ENCODE results near the gene ZNF280B.
"Not testable (repeated sequence)": the region's sequence is repeated elsewhere in the genome, so short reads cannot be mapped to it uniquely, and the experiment has no call there.

Gene ZNF280B

DNA sequence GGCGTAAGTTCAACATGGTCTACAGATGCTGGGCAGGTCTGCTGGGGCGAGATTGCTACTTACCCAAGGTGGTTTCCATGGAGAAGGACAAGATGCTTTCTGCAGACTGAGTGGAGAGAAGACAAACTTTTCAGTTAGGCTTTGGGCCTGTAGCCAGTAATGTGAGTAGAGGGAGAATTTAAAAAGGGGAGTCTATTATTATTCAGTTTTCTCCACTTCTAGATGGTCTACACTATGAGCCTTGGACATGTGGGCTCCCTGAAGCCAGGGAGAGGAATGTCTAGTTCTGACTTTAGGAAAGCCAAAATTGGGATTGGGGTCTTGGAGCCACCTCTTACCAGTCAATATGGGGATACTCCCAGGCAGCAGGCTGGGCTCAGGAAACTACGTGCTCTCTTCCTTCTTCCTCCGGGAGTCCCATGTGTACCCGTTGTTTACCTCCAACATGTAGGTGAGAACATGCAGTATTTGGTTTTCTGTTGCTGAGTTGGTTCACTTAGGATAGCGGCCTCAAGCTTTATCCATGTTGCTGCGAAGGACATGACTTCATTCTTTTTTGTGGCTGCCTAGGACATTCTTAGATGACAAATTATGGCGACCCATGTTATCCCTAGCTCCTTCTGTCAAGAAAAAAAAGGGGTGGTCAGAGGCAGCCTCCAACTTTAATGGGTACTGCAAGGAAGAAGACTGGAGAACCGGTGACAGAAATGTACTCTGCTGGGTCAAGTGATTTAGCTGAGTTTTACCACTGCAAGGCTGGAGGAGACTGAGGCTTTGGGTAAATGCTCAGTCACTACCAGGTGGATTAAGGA, 26.3 kb upstream of the ZNF280B start:
- no peak for DNase-seq

DNA sequence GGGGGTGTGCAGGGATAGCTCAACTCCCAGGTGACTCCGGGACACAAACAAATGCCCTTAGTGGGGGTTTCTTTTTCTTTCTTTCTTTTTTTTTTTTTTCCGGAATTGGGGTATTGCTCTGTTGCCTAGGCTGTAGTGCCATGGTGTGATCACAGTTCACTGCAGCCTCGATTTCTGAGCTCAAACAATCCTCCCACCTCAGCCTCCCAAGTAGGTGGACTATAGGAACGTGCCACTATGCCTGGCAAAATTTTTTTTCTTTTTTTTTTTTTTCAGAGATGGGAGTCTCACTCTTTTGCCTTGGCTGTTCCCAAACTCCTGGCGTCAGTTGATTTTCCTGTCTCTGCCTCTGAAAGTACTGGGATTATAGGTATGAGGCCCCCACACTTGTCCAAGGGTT, 25.3 kb upstream of the ZNF280B start:
- no peak for DNase-seq

DNA sequence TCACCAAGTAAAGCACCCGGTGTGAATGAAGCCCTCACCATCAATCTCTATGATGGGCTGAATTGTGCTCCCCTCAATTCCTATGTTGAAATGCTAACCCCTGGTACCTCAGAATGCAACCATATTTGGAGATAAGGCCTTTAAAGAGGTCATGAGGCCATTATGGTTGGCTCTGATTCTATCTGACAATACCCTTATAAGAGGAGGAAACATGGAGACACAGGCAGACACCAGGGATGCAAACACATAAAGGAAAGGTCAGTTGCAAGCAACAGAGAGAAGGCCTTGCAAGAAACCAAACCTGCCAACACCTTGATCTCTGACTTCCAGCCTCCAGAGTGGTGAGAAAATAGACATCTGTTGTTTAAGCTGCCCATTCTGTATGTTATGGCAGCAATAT, 24.9 kb upstream of the ZNF280B start:
- no peak for DNase-seq

DNA sequence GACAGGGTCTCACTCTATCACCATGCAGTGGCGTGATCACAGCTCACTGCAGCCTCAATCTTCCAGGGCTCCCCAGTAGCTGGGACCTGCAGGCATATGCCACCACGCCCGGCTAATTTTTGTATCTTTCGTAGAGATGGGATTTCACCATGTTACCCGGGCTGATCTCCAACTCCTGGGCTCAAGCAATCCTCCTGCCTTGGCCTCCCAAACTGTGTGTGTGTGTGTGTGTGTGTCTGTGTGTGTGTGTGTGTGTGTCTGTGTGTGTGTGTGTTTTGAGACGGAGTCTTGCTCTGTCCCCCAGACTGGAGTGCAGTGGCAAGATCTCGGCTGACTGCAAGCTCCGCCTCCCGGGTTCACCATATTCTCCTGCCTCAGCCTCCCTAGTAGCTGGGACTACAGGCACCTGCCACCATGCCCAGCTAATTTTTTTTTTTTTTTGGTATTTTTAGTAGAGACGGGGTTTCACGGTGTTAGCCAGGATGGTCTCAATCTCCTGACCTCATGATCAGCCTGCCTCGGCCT, 24.1 kb upstream of the ZNF280B start:
- not testable (repeated sequence) for DNase-seq

DNA sequence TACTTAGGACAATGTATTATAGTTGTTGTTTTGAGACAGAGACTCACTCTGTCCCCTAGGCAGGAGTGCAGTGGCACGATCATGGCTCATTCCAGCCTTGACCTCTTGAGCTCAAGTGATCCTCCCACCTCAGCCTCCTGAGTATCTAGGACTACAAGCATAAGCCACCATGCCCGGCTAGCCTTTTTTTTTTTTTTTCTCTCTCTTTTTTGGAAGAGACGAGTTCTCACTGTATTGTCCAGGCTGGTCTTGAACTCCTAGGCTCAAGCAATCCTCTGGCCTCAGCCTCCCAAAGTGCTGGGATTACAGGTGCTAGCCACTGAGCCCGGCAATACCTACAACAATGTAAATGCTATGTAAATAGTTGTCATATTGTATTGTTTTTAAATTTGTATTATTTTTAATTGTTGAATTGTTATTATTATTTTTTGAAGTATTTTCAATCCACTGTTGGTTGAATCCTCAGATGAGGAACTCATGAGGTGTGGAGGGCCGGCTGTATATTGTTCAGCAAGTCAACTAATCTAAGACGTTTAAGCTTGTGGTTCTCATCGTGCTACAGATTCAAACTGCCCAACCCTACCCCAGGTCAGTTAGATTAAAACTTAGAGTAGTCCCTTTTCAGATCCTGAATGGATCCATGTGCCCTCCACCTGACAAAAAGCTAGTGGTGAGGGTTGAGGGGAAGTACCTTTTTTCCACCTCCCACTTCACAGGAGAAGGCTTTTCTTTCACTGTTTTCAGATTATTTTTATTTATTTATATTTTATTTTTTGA, 23.4 kb upstream of the ZNF280B start:
- no peak for DNase-seq

DNA sequence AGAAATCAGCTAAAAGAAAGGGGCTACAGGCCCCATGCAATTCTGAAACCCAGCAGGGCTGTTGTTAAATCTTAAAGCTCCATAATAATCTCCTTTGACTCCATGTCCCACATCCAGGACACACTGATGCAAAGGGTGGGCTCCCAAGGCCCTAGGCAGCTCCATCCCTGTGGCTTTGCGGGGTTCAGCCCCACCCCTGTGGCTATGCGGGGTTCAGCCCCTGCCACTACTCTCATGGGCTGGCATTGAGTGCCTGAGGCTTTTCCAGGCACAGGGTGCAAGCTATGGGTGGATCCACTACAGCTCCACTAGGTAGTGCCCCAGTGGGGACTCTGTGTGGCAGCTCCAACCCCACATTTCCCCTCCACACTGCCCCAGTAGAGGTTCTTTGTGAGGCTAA, 20.2 kb upstream of the ZNF280B start:
- no peak for DNase-seq

DNA sequence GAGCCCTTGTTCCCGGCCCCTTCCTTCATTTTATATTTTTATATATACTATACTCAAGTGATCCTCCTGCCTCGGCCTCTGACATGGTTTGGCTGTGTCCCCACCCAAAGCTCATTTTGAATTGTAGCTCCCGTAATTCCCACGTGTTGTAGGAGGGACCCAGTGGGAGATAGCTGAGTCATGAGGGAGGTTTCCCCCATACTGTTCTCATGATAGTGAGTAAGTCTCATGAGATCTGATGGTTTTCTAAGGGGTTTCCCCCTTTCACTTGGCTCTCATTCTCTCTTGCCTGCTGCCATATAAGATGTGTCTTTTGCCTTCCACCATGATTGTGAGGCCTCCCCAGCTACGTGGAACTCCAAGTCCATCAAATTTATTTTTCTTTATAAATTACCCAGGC, 18.8 kb upstream of the ZNF280B start:
- no peak for DNase-seq

DNA sequence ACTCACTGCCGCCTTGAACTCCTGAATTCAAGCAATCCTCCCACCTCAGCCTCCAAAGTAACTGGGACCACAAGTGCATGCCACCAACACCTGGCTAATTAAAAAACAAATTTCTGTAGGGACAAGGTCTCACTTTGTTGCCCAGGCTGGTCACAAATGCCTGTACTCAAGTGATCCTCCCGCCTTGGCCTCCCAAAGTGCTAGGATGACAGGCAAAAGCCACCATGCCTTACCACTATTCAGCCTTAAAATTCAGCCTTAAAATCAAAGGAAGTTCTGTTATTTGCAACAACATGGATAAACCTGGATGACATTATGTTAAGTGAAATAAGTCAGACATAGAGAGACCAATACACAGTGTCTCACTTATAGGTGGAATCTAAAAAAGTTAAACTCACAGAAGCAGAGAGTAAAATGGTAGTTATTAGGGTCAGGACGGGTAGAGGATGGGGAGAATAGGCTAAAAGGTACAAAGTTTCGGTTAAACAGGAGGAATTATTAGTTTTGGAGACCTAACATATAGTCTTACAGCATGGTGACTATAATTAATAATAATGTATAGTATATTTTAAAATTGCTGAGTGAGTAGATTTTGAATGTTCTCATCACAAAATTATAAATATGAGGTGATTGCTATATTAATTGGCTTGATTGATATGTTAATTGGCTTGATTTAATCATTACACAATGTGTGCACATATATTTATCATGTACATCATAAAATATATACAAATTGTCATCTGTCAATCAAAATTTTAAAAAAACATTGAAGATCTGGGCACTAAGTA, 17.8 kb upstream of the ZNF280B start:
- no peak for DNase-seq

DNA sequence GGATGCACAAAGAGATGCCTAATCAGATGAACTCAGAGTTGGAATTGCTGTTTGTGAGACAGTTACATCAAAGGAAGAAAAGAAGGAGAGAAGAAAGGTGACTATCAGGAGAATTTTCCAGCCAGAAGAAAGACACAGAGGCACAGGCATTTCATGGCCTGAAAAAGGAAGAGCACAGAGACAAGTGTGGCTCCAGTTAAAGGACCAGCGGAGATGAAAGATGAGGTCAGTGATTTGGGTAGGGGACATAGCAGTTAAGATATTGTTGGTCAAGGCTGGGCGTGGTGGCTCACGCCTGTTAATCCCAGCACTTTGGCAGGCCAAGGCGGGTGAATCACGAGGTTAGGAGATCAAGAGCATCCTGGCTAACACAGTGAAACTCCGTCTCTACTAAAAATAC, 15.0 kb upstream of the ZNF280B start:
- no peak for DNase-seq

DNA sequence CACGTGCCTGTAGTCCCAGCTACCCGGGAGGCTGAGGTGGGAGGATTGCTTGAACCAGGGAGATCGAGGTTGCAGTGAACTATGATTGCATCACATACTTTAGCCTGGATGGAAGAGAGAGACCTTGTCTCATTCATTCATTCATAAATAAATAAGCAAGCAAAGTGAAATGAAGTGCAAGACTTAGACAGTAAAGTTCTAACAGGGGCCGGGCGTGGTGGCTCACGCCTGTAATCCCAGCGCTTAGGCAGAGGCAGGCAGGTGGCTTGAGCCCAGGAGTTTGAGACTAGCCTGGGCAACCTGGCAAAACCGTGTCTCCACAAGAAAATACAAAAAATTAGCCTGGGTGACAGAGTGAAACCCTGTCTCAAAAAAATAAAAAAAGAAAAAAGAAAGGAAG, 13.1 kb upstream of the ZNF280B start:
- no peak for DNase-seq

DNA sequence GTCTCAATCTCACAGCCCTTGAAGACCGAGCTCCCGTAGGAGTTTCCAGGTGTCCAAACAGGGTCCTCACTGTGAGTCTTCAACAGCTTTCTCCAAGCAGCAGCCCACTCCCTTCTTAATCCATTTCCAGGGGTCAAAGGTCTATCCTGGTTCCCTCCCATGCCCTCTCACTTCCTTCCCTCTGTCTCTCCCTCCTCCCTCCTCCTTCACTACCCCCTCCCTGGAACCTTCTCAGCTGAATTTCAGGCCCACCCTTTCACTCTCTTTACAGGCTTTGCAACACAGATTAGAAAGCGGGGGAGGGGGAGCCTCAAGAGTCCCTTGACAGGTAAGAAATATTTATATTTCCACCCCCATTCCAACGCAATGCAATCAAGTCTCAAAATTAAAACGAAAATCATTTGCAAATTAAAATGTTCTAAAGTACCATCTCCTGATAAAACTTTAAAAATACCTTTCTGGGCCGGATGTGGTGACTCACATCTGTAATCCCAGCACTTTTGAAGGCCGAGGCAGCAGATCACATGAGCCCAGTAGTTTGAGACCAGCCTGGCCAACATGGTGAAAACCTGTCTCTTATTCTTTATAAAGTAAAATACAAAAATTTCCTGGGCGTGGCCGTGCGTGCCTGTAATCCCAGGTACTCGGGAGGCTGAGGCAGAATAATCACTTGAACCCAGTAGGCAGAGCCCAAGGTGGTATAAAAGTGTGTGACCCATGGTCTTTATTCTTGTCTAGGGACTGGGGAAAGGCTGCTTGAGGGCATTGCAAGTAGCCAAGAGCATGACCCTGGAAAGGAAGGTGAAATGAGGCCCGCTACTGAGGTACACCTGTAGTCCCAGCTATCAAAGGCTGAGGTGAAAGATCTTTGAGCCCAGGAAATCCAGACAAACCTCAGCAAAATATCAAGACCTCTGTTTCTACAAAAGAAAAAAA, 12.4 kb upstream of the ZNF280B start:
- no peak for DNase-seq

DNA sequence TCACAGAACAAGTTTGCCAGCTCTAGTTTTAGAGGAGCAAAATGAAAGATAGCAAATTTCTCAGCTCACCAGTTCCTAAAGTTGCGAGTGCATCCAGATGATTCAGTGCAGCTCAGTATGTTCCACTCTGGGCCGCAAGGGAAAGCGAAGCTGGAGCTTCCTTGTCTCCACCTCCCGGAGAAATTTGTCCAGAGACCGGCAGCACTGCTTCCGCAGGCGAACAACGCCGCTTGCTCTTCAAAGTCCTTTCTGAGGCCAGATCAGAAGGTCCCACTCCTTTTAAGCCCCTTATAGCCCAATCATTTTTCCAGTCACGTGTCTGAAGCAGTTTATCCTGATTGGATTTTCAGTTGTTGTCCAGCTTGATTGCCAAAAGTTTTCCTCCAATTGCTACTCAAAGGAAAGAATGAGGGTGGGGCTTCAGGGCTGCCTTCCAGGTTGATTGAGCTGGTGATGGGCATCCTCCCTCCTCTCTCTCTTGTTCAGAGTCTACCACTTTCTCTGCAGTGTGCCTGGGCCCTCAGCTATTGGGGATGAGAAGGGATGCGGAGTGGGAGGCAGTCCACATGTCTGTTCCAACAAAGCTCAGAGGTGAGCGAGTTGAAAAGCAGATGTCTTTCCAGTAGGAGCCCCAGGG, 11.6 kb upstream of the ZNF280B start, which contains the start of gene ZNF280A:
TSS of gene ZNF280A (minus strand) at position 251 of the 637 bp plus-strand sequence. CDS start 4,640 bp downstream, outside the sequence.
- no peak for DNase-seq

DNA sequence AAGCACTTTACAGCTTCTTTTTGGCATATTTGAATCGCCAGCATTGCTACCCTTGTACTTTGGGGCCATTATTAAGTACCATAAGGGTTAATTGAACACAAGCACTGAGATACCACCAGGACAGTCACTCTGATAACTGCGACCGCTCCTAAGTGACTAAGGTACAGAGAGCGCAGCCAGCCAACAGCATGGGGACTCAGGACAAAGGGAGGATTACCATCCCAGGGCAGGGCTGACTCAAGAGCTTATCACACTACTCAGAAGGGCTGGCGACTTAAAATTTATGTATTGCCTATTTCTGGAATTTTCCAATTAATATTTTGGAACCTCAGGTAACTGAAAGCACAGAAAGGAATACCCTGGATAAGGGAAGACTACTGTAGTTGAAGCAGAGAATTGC, 11.0 kb upstream of the ZNF280B start:
- DNase-seq = no peak

DNA sequence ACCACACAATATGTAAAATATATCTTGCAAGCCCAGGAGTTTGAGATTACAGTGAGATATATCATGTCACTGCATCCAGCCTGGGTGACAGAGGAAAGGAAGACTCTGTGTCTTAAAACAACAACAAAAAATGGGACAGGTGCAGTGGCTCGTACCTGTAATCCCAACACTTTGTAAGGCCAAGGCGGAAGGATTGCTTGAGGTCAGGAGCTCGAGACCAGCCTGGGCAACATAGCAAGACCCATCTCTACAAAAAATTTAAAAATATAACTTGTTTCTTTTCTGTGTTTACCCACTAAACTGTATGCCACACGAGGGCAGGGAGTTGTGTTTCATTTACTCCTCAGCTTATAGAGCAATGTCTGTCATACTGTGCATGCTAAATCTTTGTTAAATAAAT, 8.4 kb upstream of the ZNF280B start:
- DNase-seq = no peak

DNA sequence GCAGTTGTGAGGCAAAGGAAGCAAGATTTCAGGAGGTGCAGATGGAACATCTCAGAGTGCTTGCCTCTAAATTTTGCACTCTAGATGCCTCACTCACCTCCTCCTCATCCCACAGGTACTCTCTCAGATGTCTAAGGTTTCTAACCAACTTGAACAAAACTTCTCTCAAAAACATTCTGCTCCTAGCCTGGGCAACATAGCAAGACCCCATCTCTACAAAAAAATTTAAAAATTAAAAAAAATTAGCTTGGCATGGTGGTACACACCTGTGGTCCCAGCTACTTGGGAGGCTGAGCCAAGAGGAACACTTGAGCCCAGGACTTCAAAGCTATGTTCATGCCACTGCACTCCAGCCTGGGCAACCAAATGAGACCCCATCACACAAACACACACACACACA, 7.3 kb upstream of the ZNF280B start:
- no peak for DNase-seq

DNA sequence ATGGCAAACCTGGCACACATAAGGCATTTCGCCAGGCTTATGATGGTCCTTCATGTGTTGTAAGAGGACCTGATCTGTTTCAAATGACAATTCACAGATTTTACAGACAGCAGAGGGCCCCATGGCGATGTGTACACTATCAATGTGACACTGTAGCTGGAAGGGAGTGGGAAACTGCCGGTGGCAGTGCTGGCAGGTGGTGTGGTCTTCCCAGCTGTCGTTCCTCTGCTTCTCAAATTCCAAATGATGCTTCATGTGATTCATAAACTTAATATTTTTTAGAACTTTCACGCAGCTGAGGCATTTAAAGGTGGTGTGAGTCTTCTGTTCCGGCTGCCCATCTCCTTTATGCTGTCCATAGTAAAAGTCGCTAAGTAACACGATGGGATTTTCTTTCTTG, 5.9 kb upstream of the ZNF280B start:
- DNase-seq = not testable (repeated sequence)

DNA sequence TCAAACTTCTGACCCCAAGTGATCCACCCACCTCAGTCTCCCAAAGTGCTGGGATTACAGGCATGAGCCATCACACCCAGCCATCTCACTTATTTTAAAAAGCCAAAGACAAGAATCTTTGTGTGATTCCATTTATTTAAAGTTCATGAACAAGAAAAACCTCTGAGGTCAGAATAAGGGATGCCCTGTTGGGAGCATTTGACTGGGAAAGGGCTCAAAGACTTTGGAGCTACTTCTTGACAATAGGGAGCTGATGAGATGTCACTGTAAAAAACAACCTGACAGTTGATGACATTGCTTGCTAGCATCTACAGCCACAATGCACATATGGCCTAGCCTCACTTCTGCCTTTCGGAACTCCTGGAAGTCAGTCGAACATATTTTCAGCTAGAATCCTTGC, 5.1 kb upstream of the ZNF280B start:
- DNase-seq = no peak

DNA sequence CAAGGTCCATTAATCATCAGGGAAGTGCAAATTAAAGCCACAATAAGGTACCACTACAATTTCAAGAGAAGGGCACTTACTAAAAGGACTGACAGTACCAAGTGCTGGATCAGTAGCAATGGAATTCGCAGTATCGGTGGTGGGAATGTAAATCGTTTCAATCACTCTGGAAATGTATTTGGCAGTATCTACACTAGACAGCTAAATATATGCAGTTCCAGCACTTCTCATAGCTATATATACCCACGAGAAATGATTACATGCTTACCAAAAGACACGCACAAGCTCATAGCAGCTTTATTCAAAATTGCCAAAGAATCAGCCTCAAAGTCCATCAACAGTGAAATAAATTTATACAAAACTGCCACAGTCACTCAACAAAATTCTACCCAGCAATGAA, 4.4 kb upstream of the ZNF280B start:
- no peak for DNase-seq

DNA sequence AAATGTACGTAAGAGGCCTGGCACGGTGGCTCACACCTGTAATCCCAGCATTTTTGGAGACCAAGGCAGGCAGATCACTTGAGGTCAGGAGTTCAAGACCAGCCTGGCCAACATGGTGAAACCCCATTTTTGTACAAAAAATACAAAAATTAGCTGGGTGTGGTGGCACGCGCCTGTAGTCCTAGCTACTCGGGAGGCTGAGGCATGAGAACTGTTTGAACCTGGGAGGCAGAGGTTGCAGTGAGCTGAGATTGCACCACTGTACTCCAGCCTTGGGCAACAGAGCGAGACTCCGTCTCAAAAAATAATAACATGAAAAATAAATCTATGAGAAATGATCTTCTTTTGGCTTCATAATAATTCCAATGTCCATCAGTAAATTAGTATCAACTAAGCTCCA, 2.3 kb upstream of the ZNF280B start:
- DNase-seq = not testable (repeated sequence)

DNA sequence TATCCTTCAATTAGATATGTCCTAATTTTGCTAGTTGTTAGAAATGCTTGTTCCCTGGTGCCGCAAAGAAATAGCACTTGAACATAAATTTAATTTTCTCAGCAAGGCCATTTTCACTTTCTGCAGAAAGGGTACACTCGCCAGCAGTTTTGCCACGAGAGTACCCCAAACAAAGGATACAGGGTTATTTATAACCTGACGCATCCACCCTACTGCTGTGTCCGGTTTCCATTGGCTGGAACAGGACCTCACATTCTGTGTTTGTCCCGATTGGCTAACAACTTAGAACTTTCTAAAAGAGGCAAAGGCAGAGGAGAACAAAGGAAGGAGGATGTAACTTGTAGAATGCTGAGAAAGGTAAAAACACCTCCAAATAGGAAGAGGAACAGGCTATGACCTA, 1.4 kb upstream of the ZNF280B start:
- DNase-seq = not testable (repeated sequence)

DNA sequence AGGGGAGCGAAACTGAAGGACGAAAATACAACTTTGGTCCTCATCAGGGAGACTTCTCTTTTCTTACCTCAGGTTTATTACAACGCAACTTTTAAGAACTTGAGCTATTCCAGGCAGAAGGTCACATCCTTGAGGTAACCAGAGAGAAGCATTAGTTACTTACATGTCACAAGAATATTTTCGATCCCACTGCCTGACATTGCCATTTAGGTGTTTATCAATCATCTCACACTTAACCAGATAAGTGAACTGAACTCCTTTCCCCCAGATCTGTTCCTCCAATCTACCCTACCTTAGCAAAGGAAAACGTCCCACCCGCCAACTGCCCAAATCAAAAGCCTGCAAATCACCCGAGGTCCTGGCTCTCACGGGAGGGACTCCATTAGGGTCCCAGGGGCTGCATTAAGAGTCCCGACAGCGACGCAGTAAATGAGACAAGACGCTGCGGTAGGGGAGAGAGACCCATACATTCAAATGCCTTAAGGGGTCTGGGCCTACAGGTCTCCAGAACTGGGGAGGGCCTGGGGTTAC, 734 bp downstream of the ZNF280B start:
- DNase-seq = no peak

Data from SW 1271 (cell line).